Neuron (in vitro differentiated cells): Measurements from ENCODE around the gene SMU1.
"Not testable (repeated sequence)": the region's sequence is repeated elsewhere in the genome, so short reads cannot be mapped to it uniquely, and the experiment has no call there.

Source experiments
- H2AFZ ChIP-seq: one replicate; pipeline ENCODE4 v1.6.1; 2013; ENCODE audit warnings: low read depth, mild to moderate bottlenecking, inconsistent platforms, low read length, moderate library complexity
- H3K27me3 ChIP-seq: one replicate; pipeline ENCODE4 v1.6.1; 2013; ENCODE audit warnings: low read length; ENCODE audit not compliant: insufficient read depth
- H3K36me3 ChIP-seq: one replicate; pipeline ENCODE4 v1.6.1; 2013; ENCODE audit warnings: low read length; ENCODE audit not compliant: insufficient read depth
- H3K4me1 ChIP-seq: one replicate; pipeline ENCODE4 v1.6.1; 2013; ENCODE audit warnings: low read length; ENCODE audit not compliant: insufficient read depth
- H3K4me3 ChIP-seq: 2 replicates; pipeline ENCODE4 v1.5.1; 2013; ENCODE audit warnings: mild to moderate bottlenecking, low read length, moderate library complexity
- H3K9me3 ChIP-seq: one replicate; pipeline ENCODE4 v1.6.1; 2013; ENCODE audit warnings: low read length

The SMU1 gene

GRCh38 chr9:33102551-33103210 is 26.2 kb upstream of the SMU1 start:
- Histone ChIP-seq H3K4me3 (no peak overlapping the region), H3K9me3 (no peaks in the 10 kb centered on the region), H3K4me1 (no peaks in the 10 kb centered on the region)

GRCh38 chr9:33101104-33101951 is 24.9 kb upstream of the SMU1 start:
- no peaks in the 10 kb centered on the region for H3K27me3 ChIP-seq
- H3K4me3 ChIP-seq, result no peak overlapping the region
- no peaks in the 10 kb centered on the region for H3K9me3 ChIP-seq
- H2AFZ ChIP-seq, result no peak overlapping the region
- H3K4me1 ChIP-seq, result no peaks in the 10 kb centered on the region
- no peaks in the 10 kb centered on the region for H3K36me3 ChIP-seq

More at GRCh38 chr9:33102551-33103210, 26.2 kb upstream of the SMU1 start:
- Histone ChIP-seq H2AFZ (no peak overlapping the region), H3K36me3 (no peaks in the 10 kb centered on the region), H3K27me3 (no peaks in the 10 kb centered on the region)

DNA sequence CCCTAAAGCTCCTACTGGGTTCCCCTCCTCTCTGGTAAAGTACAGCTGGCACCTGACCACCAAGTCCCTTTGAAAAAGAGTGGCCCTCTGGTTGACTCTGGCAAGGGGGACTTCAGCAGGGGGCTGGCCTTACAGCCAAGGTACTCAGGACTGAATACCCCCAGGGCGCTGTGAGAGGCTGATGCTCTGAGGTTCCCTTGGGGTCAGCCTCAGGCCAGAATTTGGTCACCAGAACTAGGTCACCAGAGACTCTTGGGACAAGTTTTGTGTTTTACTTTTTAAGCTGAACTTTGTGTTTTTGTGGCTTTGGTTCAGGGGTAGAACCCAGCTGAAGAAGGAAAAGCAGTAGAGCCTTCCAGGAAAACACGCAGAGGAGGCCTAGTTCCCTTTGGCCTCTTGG is 23.3 kb upstream of the SMU1 start:
- H3K4me1 ChIP-seq, result no peaks in the 10 kb centered on the region
- no peak overlapping the region for H3K4me3 ChIP-seq
- H3K36me3 ChIP-seq, result no peaks in the 10 kb centered on the region
- H3K9me3 ChIP-seq, result no peaks in the 10 kb centered on the region
- H3K27me3 ChIP-seq, result no peaks in the 10 kb centered on the region
- H2AFZ ChIP-seq, result no peak overlapping the region

DNA sequence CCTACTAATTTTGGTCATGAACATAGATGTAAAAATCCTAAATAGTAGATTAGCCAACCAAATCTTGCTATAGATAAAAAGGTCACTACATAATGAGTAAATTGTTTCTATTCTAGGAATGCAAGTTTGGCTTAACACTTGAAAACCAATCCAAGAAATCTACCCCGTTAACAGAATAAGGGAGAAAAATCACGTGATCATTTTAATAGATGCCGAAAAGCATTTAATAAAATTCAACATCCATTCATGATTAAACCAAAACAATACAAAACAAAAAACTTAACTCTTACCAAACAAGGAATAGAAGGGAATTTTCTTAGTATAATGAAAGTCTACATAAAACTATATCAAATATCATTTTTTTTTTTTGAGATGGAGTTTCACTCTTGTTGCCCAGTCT is 20.7 kb upstream of the SMU1 start:
- no peaks in the 10 kb centered on the region for H3K9me3 ChIP-seq
- no peak overlapping the region for H3K4me3 ChIP-seq
- no peak overlapping the region for H2AFZ ChIP-seq
- H3K4me1 ChIP-seq, result no peaks in the 10 kb centered on the region
- H3K27me3 ChIP-seq, result no peaks in the 10 kb centered on the region
- no peaks in the 10 kb centered on the region for H3K36me3 ChIP-seq

- Histone ChIP-seq H3K27me3 (no peaks in the 10 kb centered on the region), H3K36me3 (no peaks in the 10 kb centered on the region)
Measured at GRCh38 chr9:33092634-33093033, 16.2 kb upstream of the SMU1 start.

GRCh38 chr9:33085672-33086071 is 9.2 kb upstream of the SMU1 start:
- H3K4me3 ChIP-seq, H3K4me1 ChIP-seq, H3K36me3 ChIP-seq: not testable (repeated sequence)

More at GRCh38 chr9:33092634-33093033, 16.2 kb upstream of the SMU1 start:
- Histone ChIP-seq H3K9me3 (no peaks in the 10 kb centered on the region), H3K4me1 (no peaks in the 10 kb centered on the region), H2AFZ (no peak overlapping the region), H3K4me3 (no peak overlapping the region)

GRCh38 chr9:33082538-33083326 is 6.3 kb upstream of the SMU1 start:
- peaks cover 5% of the 10 kb centered on the region for H3K4me1 ChIP-seq
- H2AFZ ChIP-seq, result no peak overlapping the region
- H3K9me3 ChIP-seq, result no peaks in the 10 kb centered on the region
- no peak overlapping the region for H3K4me3 ChIP-seq
- H3K27me3 ChIP-seq, result no peaks in the 10 kb centered on the region
- H3K36me3 ChIP-seq, result no peaks in the 10 kb centered on the region

More at GRCh38 chr9:33085672-33086071, 9.2 kb upstream of the SMU1 start:
- not testable (repeated sequence) for H3K27me3 ChIP-seq, H3K9me3 ChIP-seq, H2AFZ ChIP-seq

DNA sequence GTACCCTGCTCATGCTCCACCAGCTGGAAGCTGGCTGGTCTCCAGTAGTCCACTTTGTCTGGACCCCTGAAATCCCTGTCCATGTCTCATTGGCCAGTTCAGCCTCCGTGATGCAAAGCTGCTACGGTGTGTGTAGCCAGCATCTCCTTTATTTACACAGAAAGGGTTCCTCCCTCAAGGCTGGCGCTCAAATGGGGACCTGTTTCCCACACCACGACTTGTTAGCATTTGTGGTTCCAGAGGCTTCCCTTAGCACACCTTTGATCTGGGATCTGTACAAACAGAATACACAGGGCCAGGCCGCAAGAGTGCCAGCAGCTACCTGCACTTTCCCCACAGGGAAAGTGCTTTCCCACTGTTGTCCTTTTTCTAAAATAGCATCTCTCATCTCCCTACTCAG is 5.7 kb upstream of the SMU1 start:
- Histone ChIP-seq H3K27me3 (no peaks in the 10 kb centered on the region), H2AFZ (no peak overlapping the region), H3K9me3 (no peaks in the 10 kb centered on the region), H3K4me1 (peaks cover 5% of the 10 kb centered on the region), H3K4me3 (no peak overlapping the region), H3K36me3 (no peaks in the 10 kb centered on the region)

- peak overlapping the region; percentile 44 for H3K4me3 ChIP-seq
- H3K36me3 ChIP-seq, result no peaks in the 10 kb centered on the region
Measured at GRCh38 chr9:33081128-33081851, 4.8 kb upstream of the SMU1 start.

GRCh38 chr9:33080534-33080933 is 4.1 kb upstream of the SMU1 start:
- Histone ChIP-seq H2AFZ (peak overlapping the region; percentile 64), H3K4me1 (peaks cover 10% of the 10 kb centered on the region), H3K36me3 (no peaks in the 10 kb centered on the region), H3K27me3 (no peaks in the 10 kb centered on the region), H3K4me3 (peak overlapping the region; percentile 44), H3K9me3 (no peaks in the 10 kb centered on the region)

More at GRCh38 chr9:33081128-33081851, 4.8 kb upstream of the SMU1 start:
- peaks cover 5% of the 10 kb centered on the region for H3K4me1 ChIP-seq
- H2AFZ ChIP-seq, result peak overlapping the region; percentile 64
- no peaks in the 10 kb centered on the region for H3K9me3 ChIP-seq
- no peaks in the 10 kb centered on the region for H3K27me3 ChIP-seq

DNA sequence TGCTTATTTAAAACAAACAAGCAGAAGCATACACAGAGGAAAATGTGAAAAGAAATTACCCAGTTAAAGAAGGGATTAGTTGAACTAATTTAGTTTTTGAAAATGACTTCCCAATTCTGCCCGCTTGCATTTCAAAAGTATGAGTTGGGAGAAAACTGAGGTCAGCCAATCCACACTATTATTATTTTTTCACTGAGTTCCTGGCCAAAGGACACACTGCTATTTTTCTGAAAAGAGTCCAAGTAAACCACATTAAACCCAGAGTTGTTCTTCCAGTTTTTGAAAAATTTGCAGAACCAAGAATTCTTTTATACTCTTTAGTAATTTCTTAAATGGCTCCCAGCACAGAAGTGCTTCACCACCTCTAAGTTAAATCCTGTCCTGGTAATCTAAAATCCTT is 7.5 kb downstream of the SMU1 start:
- H3K36me3 ChIP-seq, result peaks cover 79% of the 10 kb centered on the region
- no peaks in the 10 kb centered on the region for H3K27me3 ChIP-seq
- H3K4me1 ChIP-seq, result no peaks in the 10 kb centered on the region
- H3K9me3 ChIP-seq, result no peaks in the 10 kb centered on the region
- no peak overlapping the region for H3K4me3 ChIP-seq
- H2AFZ ChIP-seq, result no peak overlapping the region

GRCh38 chr9:33065157-33066076 is 11.1 kb downstream of the SMU1 start:
- H3K4me3 ChIP-seq, result no peak overlapping the region
- no peaks in the 10 kb centered on the region for H3K27me3 ChIP-seq
- no peak overlapping the region for H2AFZ ChIP-seq
- H3K4me1 ChIP-seq, result no peaks in the 10 kb centered on the region
- peaks cover 79% of the 10 kb centered on the region for H3K36me3 ChIP-seq
- H3K9me3 ChIP-seq, result no peaks in the 10 kb centered on the region
